HepG2 (cell line): ENCODE measurements around the gene ZMIZ2. TPM values are rescaled to one million over a fixed set of nuclear protein-coding genes. Genes with fewer than 3 reads are reported as not detected.
"Not testable (repeated sequence)": the region's sequence is repeated elsewhere in the genome, so short reads cannot be mapped to it uniquely, and the experiment has no call there.

Experiments used
- ATAC-seq: fragments of 200-7000 bp; cut with Tn5 transposase; 3 replicates; pipeline ENCODE4 v1.9.1; 2020; ENCODE audit warnings: mild to moderate bottlenecking, moderate library complexity
- BruUV-seq: library from RNA; stranded (reverse); fragments of 400-500 nt; replicated peaks from 2 replicates; lab custom pipeline; 2021; lab: Mats Ljungman, UMichigan
- CTCF ChIA-PET: fragments of 300-600 bp; formaldehyde crosslinking; extraction: SDS; loops from one replicate; lab custom pipeline; 2021; ENCODE audit warnings: low total read pairs, inconsistent platforms, low intra/inter-chr PET ratio; lab: Yijun Ruan, JAX
- POLR2A ChIA-PET: fragments of 350-600 bp; sonication (Branson Sonifier 250); formaldehyde crosslinking; loops from one replicate; lab custom pipeline; 2020; ENCODE audit warnings: antibody characterized with exemption, inconsistent platforms; lab: Yijun Ruan, JAX
- DNase-seq: peaks from one replicate; pipeline ENCODE4 v3.0.0-alpha.2; 2015; ENCODE audit warnings: low spot score
- FAIRE-seq: peaks from 3 replicates; lab custom pipeline; 2011; peaks lifted over from hg19 to GRCh38; lab: Jason Lieb, UNC
- H2AFZ ChIP-seq: one replicate; pipeline ENCODE4 v1.6.1; 2011; ENCODE audit warnings: low read length, inconsistent platforms
- H3K27ac ChIP-seq: fragments of 300-600 bp; 3 replicates; pipeline ENCODE4 v1.8.0; 2011; ENCODE audit warnings: mixed run types, mild to moderate bottlenecking, mixed read lengths, low read length, inconsistent platforms; ENCODE audit not compliant: insufficient read depth; ENCODE audit errors: extremely low read length
- H3K27me3 ChIP-seq, 2 experiments: fragments of 200-600 bp in 1 of 2; 2 replicates in 1 of 2; 3 replicates in 1 of 2; pipeline versions ENCODE4 v1.6.0 to v1.8.0; 2011; ENCODE audit warnings: low read length in 2 of 2, mild to moderate bottlenecking in 2 of 2, moderate library complexity in 2 of 2, inconsistent platforms in 1 of 2; ENCODE audit not compliant: insufficient read depth in 2 of 2, control insufficient read depth in 1 of 2
- H3K36me3 ChIP-seq, 2 experiments: fragments of 200-600 bp in 1 of 2; replicated peaks in 1 of 2; 2 replicates in 1 of 2; 3 replicates in 1 of 2; pipeline versions ENCODE4 v1.5.1 to v1.8.0; 2011; ENCODE audit warnings: low read length in 2 of 2, inconsistent platforms in 1 of 2; ENCODE audit not compliant: insufficient read depth in 2 of 2, control insufficient read depth in 1 of 2
- H3K4me1 ChIP-seq: 2 replicates; pipeline ENCODE4 v1.5.1; 2012; ENCODE audit warnings: low read length, inconsistent platforms; ENCODE audit not compliant: insufficient read depth
- H3K4me2 ChIP-seq: 2 replicates; pipeline ENCODE4 v1.6.0; 2011; ENCODE audit warnings: low read depth, low read length, inconsistent platforms
- H3K4me3 ChIP-seq, 3 experiments: fragments of 200-600 bp in 1 of 3; sonication (generic), shearing (Covaris generic) in 1 of 3; replicated peaks in 1 of 3; 2 replicates each; pipeline ENCODE4 v1.5.1; 2011 to 2016; ENCODE audit warnings: low read length in 3 of 3, inconsistent platforms in 2 of 3, low read depth in 2 of 3, mild to moderate bottlenecking in 2 of 3, control low read depth in 1 of 3, mixed read lengths in 1 of 3; ENCODE audit not compliant: insufficient read depth in 1 of 3
- H3K79me2 ChIP-seq: one replicate; pipeline ENCODE4 v1.6.1; 2011; ENCODE audit warnings: low read length, inconsistent platforms; ENCODE audit not compliant: insufficient read depth
- H3K9ac ChIP-seq: 2 replicates; pipeline ENCODE4 v1.6.0; 2011; ENCODE audit warnings: mild to moderate bottlenecking, low read depth, low read length, inconsistent platforms; ENCODE audit not compliant: insufficient read depth
- H3K9me3 ChIP-seq: 2 replicates; pipeline ENCODE4 v1.5.1; 2012; ENCODE audit warnings: mild to moderate bottlenecking, low read length
- H4K20me1 ChIP-seq: 2 replicates; pipeline ENCODE4 v1.6.0; 2011; ENCODE audit warnings: inconsistent platforms, mild to moderate bottlenecking, low read length, moderate library complexity; ENCODE audit not compliant: insufficient read depth
- FOXP4 ChIP-seq: sonication (generic); formaldehyde crosslinking; IDR thresholded peaks from 2 replicates; pipeline ENCODE4 v1.4.0; 2020; ENCODE audit warnings: missing genetic modification reagents
- NFRKB ChIP-seq: fragments of 450-650 bp; IDR thresholded peaks from 2 replicates; pipeline ENCODE4 v1.6.1; 2017
- SAP130 ChIP-seq: IDR thresholded peaks from 2 replicates; pipeline ENCODE4 v1.6.1; 2016; ENCODE audit warnings: low read depth
- ZNF567 ChIP-seq: sonication (generic); formaldehyde crosslinking; IDR thresholded peaks from 2 replicates; pipeline ENCODE4 v1.8.1; 2023; ENCODE audit warnings: mild to moderate bottlenecking, missing genetic modification reagents, borderline replicate concordance
- ZNF780A ChIP-seq: sonication (generic); formaldehyde crosslinking; IDR thresholded peaks from 2 replicates; pipeline ENCODE4 v1.8.0; 2022; ENCODE audit warnings: mild to moderate bottlenecking, missing genetic modification reagents, moderate library complexity
- WGBS: methylation state at CpG from one replicate; pipeline ENCODE4 v1.1.6; 2017; ENCODE audit warnings: low lambda C conversion rate; 5-methylcytosine and 5-hydroxymethylcytosine counted together
- in situ Hi-C: cut with HindIII; loops from 2 replicates; pipeline ENCODE4 v1.10.0; 2017; ENCODE audit warnings: low pct_unique_long_range_greater_than_20kb; ENCODE audit not compliant: extremely low pct_ligation_motif_present
- intact Hi-C: fragments of 100-400 bp; cut with micrococcal nuclease; formaldehyde crosslinking; loops from one replicate; pipeline ENCODE4 v1.10.0; 2022; ENCODE audit not compliant: unreplicated experiment
- polyA plus RNA-seq, 8 experiments: library from polyadenylated mRNA; depleted of rRNA in 3 of 8; stranded (reverse) in 7 of 8; unstranded in 1 of 8; fragments of >200 nt; fragmentation: Illumina TruSeq in 4 of 8; extraction: Trizol in 4 of 8; gene quantifications; 2 replicates each; pipeline versions ENCODE4 v1.2.1 to v1.2.3, GENCODE V29; 2011 to 2016; ENCODE audit warnings: low read depth in 4 of 8, missing spikeins in 1 of 8, mixed read lengths in 1 of 8; ENCODE audit not compliant: insufficient read depth in 1 of 8
- total RNA-seq, 5 experiments: library from RNA; depleted of rRNA; stranded (reverse); fragments of >200 nt; fragmentation: Illumina TruSeq; extraction: Trizol; gene quantifications; 2 replicates each; pipeline ENCODE4 v1.2.3, GENCODE V29; 2016; ENCODE audit warnings: low read depth in 1 of 5
- TF ChIP-seq, protein P1 (sequence below): IDR thresholded peaks from 2 replicates; pipeline ENCODE4 v1.6.1; 2016; ENCODE audit warnings: low read depth, missing genetic modification reagents, missing compliant biosample characterization
- TF ChIP-seq, protein P2 (sequence below): sonication (generic); formaldehyde crosslinking; IDR thresholded peaks from 2 replicates; pipeline ENCODE4 v1.4.0; 2020; ENCODE audit warnings: missing genetic modification reagents
- TF ChIP-seq, protein P3 (sequence below): sonication (generic); formaldehyde crosslinking; IDR thresholded peaks from 2 replicates; pipeline ENCODE4 v1.5.0; 2020; ENCODE audit warnings: missing genetic modification reagents

ZMIZ2 gene
- total and polyA plus RNA-seq, 2 of the 13 experiments (the other 11 are each of a cell fraction or from before 2014, with no cell fraction given) = 4.9 to 7.9 TPM

GRCh38 chr7:44784364-44784763 is 35.7 kb downstream of the ZMIZ2 start (continued):
- TF ChIP-seq, protein P1, sequence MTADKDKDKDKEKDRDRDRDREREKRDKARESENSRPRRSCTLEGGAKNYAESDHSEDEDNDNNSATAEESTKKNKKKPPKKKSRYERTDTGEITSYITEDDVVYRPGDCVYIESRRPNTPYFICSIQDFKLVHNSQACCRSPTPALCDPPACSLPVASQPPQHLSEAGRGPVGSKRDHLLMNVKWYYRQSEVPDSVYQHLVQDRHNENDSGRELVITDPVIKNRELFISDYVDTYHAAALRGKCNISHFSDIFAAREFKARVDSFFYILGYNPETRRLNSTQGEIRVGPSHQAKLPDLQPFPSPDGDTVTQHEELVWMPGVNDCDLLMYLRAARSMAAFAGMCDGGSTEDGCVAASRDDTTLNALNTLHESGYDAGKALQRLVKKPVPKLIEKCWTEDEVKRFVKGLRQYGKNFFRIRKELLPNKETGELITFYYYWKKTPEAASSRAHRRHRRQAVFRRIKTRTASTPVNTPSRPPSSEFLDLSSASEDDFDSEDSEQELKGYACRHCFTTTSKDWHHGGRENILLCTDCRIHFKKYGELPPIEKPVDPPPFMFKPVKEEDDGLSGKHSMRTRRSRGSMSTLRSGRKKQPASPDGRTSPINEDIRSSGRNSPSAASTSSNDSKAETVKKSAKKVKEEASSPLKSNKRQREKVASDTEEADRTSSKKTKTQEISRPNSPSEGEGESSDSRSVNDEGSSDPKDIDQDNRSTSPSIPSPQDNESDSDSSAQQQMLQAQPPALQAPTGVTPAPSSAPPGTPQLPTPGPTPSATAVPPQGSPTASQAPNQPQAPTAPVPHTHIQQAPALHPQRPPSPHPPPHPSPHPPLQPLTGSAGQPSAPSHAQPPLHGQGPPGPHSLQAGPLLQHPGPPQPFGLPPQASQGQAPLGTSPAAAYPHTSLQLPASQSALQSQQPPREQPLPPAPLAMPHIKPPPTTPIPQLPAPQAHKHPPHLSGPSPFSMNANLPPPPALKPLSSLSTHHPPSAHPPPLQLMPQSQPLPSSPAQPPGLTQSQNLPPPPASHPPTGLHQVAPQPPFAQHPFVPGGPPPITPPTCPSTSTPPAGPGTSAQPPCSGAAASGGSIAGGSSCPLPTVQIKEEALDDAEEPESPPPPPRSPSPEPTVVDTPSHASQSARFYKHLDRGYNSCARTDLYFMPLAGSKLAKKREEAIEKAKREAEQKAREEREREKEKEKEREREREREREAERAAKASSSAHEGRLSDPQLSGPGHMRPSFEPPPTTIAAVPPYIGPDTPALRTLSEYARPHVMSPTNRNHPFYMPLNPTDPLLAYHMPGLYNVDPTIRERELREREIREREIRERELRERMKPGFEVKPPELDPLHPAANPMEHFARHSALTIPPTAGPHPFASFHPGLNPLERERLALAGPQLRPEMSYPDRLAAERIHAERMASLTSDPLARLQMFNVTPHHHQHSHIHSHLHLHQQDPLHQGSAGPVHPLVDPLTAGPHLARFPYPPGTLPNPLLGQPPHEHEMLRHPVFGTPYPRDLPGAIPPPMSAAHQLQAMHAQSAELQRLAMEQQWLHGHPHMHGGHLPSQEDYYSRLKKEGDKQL = no peak
- TF ChIP-seq ZNF780A (CRISPR knock-in tag) (no peak), SAP130 (CRISPR knock-in tag) (no peak), NFRKB (no peak), ZNF567 (CRISPR knock-in tag) (no peak), FOXP4 (CRISPR knock-in tag) (no peak)
- TF ChIP-seq, protein P2, sequence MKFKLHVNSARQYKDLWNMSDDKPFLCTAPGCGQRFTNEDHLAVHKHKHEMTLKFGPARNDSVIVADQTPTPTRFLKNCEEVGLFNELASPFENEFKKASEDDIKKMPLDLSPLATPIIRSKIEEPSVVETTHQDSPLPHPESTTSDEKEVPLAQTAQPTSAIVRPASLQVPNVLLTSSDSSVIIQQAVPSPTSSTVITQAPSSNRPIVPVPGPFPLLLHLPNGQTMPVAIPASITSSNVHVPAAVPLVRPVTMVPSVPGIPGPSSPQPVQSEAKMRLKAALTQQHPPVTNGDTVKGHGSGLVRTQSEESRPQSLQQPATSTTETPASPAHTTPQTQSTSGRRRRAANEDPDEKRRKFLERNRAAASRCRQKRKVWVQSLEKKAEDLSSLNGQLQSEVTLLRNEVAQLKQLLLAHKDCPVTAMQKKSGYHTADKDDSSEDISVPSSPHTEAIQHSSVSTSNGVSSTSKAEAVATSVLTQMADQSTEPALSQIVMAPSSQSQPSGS (CRISPR knock-in tag) = no peak
- TF ChIP-seq, protein P3, sequence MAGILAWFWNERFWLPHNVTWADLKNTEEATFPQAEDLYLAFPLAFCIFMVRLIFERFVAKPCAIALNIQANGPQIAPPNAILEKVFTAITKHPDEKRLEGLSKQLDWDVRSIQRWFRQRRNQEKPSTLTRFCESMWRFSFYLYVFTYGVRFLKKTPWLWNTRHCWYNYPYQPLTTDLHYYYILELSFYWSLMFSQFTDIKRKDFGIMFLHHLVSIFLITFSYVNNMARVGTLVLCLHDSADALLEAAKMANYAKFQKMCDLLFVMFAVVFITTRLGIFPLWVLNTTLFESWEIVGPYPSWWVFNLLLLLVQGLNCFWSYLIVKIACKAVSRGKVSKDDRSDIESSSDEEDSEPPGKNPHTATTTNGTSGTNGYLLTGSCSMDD = no peak

DNA sequence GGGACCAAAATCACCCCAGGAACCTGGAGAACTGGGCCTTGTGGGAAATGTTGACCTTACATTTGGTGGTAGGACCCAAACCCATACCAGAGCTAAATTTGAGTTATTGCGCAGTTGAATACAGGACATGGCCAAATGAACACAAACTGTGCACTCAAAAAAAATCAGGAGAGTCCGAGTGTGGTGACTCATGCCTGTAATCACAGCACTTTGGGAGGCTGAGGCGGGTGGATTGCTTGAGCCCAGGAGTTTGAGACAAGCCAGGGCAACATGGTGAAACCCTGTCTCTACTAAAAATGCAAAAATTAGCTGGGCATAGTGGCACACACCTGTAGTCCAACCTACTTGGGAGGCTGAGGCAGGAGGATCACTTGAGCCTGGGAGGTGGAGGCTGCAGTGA is 36.6 kb downstream of the ZMIZ2 start:
- FAIRE-seq = not testable (repeated sequence)
- WGBS = 44% methylated on average over 3 of the region's 3 CpGs

More for the DNA sequence above, 36.6 kb downstream of the ZMIZ2 start:
- H4K20me1 ChIP-seq, H3K36me3 ChIP-seq, H3K4me2 ChIP-seq, H2AFZ ChIP-seq, H3K27ac ChIP-seq, H3K9ac ChIP-seq, in situ Hi-C loops, H3K79me2 ChIP-seq, H3K9me3 ChIP-seq, H3K27me3 ChIP-seq, BruUV-seq, H3K4me3 ChIP-seq, intact Hi-C loops, DNase-seq, ATAC-seq, POLR2A ChIA-PET, CTCF ChIA-PET: not testable (repeated sequence)
- H3K4me1 ChIP-seq = peaks cover 20% of the 10 kb centered on the region
